Fibroblast of lung (primary cell): Measurements from ENCODE around the gene TSGA10IP. TPM values are rescaled to one million over a fixed set of nuclear protein-coding genes. Genes with fewer than 3 reads are reported as not detected.

Source experiments
- DNase-seq, 2 donors: peaks; one replicate each; pipeline versions ENCODE4 v3.0.0 to v3.0.0-alpha.2; 2010; ENCODE audit warnings: low read depth in 2 of 2
- H2AFZ ChIP-seq: 2 replicates; pipeline ENCODE4 v1.5.1; 2012; ENCODE audit warnings: low read length, control low read depth, inconsistent platforms
- H3K27ac ChIP-seq: 2 replicates; pipeline ENCODE4 v1.5.1; 2011; ENCODE audit warnings: low read length, control low read depth; ENCODE audit not compliant: insufficient read depth
- H3K27me3 ChIP-seq: 2 replicates; pipeline ENCODE4 v1.5.1; 2011; ENCODE audit warnings: mild to moderate bottlenecking, low read length; ENCODE audit not compliant: control insufficient read depth, insufficient read depth
- H3K36me3 ChIP-seq: 2 replicates; pipeline ENCODE4 v1.5.1; 2011; ENCODE audit warnings: low read length; ENCODE audit not compliant: control insufficient read depth, insufficient read depth
- H3K4me1 ChIP-seq: 2 replicates; pipeline ENCODE4 v1.5.1; 2011; ENCODE audit warnings: low read length; ENCODE audit not compliant: control insufficient read depth, insufficient read depth; ENCODE audit errors: extremely low read depth
- H3K4me2 ChIP-seq: 2 replicates; pipeline ENCODE4 v1.5.1; 2011; ENCODE audit warnings: low read length, control low read depth; ENCODE audit not compliant: insufficient read depth; ENCODE audit errors: extremely low read depth
- H3K4me3 ChIP-seq, 4 experiments: fragments of 200-600 bp in 1 of 4; sonication (generic) in 1 of 4; replicated peaks in 1 of 4; 2 replicates each; pipeline ENCODE4 v1.5.1; 2011 to 2016; ENCODE audit warnings: low read length in 4 of 4, low read depth in 3 of 4, mild to moderate bottlenecking in 3 of 4, control low read depth in 2 of 4, inconsistent platforms in 1 of 4, mixed read lengths in 1 of 4; ENCODE audit not compliant: insufficient read depth in 1 of 4; ENCODE audit errors: control extremely low read depth in 1 of 4
- H3K79me2 ChIP-seq: 2 replicates; pipeline ENCODE4 v1.5.1; 2012; ENCODE audit warnings: mild to moderate bottlenecking, low read length, inconsistent platforms; ENCODE audit not compliant: control insufficient read depth, insufficient read depth
- H3K9ac ChIP-seq: 2 replicates; pipeline ENCODE4 v1.5.1; 2011; ENCODE audit warnings: mild to moderate bottlenecking, low read length, control low read depth; ENCODE audit not compliant: insufficient read depth
- H3K9me3 ChIP-seq: 2 replicates; pipeline ENCODE4 v1.5.1; 2012; ENCODE audit warnings: low read depth, low read length; ENCODE audit not compliant: control insufficient read depth, insufficient read depth
- H4K20me1 ChIP-seq: 2 replicates; pipeline ENCODE4 v1.5.1; 2011; ENCODE audit warnings: low read length; ENCODE audit not compliant: control insufficient read depth, insufficient read depth; ENCODE audit errors: extremely low read depth
- EZH2 ChIP-seq: IDR thresholded peaks from 2 replicates; pipeline ENCODE4 v1.5.1; 2012; ENCODE audit warnings: low read length, control low read depth, mild to moderate bottlenecking; ENCODE audit errors: missing control alignments
- polyA plus RNA-seq, 2 donors: library from polyadenylated mRNA; depleted of rRNA in 1 of 2; stranded (reverse) in 1 of 2; unstranded in 1 of 2; fragments of >200 nt; gene quantifications; 2 replicates each; pipeline ENCODE4 v1.2.1, GENCODE V29; 2011 to 2012; ENCODE audit warnings: missing spikeins in 1 of 2
- total RNA-seq: library from RNA; depleted of rRNA; stranded (reverse); fragments of >200 nt; gene quantifications from 2 replicates; pipeline ENCODE4 v1.2.1, GENCODE V29; 2014
- TF ChIP-seq, protein P1 (sequence below), 2 donors: IDR thresholded peaks in 1 of 2; conservative IDR thresholded peaks in 1 of 2; 1 replicate in 1 of 2; 2 replicates in 1 of 2; pipeline ENCODE4 v1.5.1; 2011 to 2012; ENCODE audit warnings: low read length in 2 of 2, control low read depth in 1 of 2, inconsistent platforms in 1 of 2, low read depth in 1 of 2, mild to moderate bottlenecking in 1 of 2

Gene TSGA10IP
- total and polyA plus RNA-seq, 2 donors (not counting 1 experiment from before 2014, with no cell fraction given), result 0.17 TPM; not detected in 1

DNA sequence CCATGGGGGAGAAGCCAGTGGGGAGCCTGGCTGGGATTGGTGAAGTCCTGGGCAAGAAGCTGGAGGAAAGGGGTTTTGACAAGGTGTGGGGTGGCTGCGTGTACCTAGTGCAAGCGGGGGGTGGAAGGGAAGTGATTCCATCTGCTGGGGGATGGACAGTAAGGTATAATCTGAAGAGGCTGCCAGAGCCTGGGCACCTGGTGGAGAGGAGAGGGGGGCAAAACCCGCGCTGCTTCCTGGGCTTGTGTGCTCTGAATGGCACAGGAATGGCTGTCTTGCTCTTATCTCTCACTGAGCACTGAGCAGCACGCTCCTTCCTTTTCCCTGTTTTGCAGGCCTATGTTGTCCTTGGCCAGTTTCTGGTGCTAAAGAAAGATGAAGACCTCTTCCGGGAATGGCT lies 58.0 kb downstream of the TSGA10IP start:
- Histone ChIP-seq H3K4me1 (peaks cover 2% of the 10 kb centered on the region), H3K27ac (peak overlapping the region; percentile 49), H3K36me3 (peaks cover 17% of the 10 kb centered on the region), H4K20me1 (no peaks in the 10 kb centered on the region), H3K4me3 (peak overlapping the region; percentile 64 to 100 (median 89)), H3K9ac (peak overlapping the region; percentile 73), H3K27me3 (no peaks in the 10 kb centered on the region), H2AFZ (no peak overlapping the region), H3K4me2 (peak overlapping the region; percentile 86), H3K79me2 (peaks cover 38% of the 10 kb centered on the region), H3K9me3 (no peaks in the 10 kb centered on the region)
- TF ChIP-seq, protein P1, sequence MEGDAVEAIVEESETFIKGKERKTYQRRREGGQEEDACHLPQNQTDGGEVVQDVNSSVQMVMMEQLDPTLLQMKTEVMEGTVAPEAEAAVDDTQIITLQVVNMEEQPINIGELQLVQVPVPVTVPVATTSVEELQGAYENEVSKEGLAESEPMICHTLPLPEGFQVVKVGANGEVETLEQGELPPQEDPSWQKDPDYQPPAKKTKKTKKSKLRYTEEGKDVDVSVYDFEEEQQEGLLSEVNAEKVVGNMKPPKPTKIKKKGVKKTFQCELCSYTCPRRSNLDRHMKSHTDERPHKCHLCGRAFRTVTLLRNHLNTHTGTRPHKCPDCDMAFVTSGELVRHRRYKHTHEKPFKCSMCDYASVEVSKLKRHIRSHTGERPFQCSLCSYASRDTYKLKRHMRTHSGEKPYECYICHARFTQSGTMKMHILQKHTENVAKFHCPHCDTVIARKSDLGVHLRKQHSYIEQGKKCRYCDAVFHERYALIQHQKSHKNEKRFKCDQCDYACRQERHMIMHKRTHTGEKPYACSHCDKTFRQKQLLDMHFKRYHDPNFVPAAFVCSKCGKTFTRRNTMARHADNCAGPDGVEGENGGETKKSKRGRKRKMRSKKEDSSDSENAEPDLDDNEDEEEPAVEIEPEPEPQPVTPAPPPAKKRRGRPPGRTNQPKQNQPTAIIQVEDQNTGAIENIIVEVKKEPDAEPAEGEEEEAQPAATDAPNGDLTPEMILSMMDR (conservative IDR thresholded peaks at IDR 0.05 in 1 of 2, IDR thresholded peaks at IDR 0.05 in 1 of 2; ENCODE audit: low read depth in 1 of 2, low read length in 2 of 2), result no peak
- TF ChIP-seq EZH2, result no peak
- no peak for DNase-seq

DNA sequence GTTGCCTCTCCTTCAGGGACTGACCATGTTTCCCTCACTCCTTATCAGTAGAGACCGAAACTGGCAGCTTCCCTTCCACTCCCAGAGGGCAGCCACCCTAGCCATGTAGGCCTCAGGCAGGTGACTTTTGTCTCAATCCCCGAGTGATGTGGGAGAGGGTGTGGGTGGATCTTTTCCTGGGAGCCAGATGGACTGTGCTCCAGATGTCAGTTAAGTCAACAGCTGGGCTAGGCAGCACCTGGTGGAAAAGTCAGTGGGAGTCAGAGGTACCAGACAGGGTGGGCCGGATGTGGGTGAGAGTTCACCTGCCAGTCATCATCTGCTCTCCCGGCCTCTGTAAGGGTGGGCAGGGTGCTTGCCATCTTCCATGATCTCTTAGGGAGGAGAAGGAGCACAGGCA lies 58.9 kb downstream of the TSGA10IP start:
- TF ChIP-seq, protein P1 (conservative IDR thresholded peaks at IDR 0.05 in 1 of 2, IDR thresholded peaks at IDR 0.05 in 1 of 2; ENCODE audit: low read depth in 1 of 2, low read length in 2 of 2), result no peak
- Histone ChIP-seq H2AFZ (no peak overlapping the region), H3K9ac (no peak overlapping the region), H3K4me2 (no peak overlapping the region), H4K20me1 (no peaks in the 10 kb centered on the region), H3K27ac (no peak overlapping the region), H3K4me3 (no peak overlapping the region), H3K36me3 (peaks cover 15% of the 10 kb centered on the region), H3K9me3 (no peaks in the 10 kb centered on the region), H3K27me3 (no peaks in the 10 kb centered on the region), H3K4me1 (peaks cover 2% of the 10 kb centered on the region), H3K79me2 (peaks cover 37% of the 10 kb centered on the region)
- no peak for DNase-seq

DNA sequence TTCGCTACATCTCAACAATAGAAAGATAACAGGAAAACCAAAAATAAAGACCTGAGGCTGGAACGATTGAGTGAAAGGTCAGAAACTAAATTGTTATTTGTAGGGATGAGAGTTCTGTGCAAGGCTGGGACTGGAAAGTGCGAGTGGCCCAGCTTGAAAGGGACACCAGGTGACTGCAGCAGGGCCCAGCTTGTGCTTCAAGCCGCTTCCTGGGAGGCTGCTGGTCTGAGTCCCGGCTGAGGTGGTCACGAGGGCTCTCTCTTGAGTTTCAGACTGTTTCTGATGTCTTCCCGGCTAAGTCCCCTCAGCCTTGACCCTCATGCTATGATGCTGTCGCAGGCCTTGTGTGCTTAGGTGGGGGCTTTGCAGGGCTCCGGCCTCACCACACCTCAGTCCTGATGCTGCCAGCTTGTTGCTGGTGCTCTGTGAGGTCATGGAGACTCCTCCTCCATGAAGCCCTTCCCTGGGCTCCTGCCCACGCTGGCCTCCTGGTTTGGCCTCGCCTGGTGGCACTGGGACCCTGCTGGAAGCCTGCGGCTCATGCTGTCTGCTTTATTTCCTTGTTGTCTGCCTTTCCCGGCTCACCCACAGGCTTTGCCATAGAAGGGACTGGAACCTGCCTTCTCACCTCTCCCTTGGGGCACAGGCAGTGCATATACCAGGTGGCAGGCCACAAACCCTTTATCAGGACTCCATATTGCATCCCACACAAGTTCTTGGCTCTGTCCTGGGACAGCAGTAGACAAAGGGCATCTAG lies 61.0 kb downstream of the TSGA10IP start:
- DNase-seq, result no peak
- H3K36me3 ChIP-seq, result peaks cover 8% of the 10 kb centered on the region
- H3K4me2 ChIP-seq, result no peak overlapping the region
- peaks cover 21% of the 10 kb centered on the region for H3K79me2 ChIP-seq
- no peak overlapping the region for H2AFZ ChIP-seq
- H3K27me3 ChIP-seq, result peaks cover 1% of the 10 kb centered on the region
- peaks cover 2% of the 10 kb centered on the region for H3K4me1 ChIP-seq
- H3K27ac ChIP-seq, result no peak overlapping the region
- H3K9me3 ChIP-seq, result no peaks in the 10 kb centered on the region
- no peak for TF ChIP-seq EZH2
- TF ChIP-seq, protein P1 (conservative IDR thresholded peaks at IDR 0.05 in 1 of 2, IDR thresholded peaks at IDR 0.05 in 1 of 2; ENCODE audit: low read depth in 1 of 2, low read length in 2 of 2), result no peak
- no peak overlapping the region for H3K9ac ChIP-seq
- H4K20me1 ChIP-seq, result no peaks in the 10 kb centered on the region
- H3K4me3 ChIP-seq, result no peak overlapping the region
